Stimulated activated CD4-positive, alpha-beta T cell treated with anti-CD3 and anti-CD28 coated beads, TNF-alpha, amount 100 ng/mL, for 48 hours (primary cell): ENCODE results near the gene SLC38A10.
"Not testable (repeated sequence)": the region's sequence is repeated elsewhere in the genome, so short reads cannot be mapped to it uniquely, and the experiment has no call there.

Source experiments
- DNase-seq, 3 donors: peaks; one replicate each; pipeline ENCODE4 v3.0.0-alpha.2; 2020; ENCODE audit warnings: low read depth in 3 of 3

The SLC38A10 gene

DNA sequence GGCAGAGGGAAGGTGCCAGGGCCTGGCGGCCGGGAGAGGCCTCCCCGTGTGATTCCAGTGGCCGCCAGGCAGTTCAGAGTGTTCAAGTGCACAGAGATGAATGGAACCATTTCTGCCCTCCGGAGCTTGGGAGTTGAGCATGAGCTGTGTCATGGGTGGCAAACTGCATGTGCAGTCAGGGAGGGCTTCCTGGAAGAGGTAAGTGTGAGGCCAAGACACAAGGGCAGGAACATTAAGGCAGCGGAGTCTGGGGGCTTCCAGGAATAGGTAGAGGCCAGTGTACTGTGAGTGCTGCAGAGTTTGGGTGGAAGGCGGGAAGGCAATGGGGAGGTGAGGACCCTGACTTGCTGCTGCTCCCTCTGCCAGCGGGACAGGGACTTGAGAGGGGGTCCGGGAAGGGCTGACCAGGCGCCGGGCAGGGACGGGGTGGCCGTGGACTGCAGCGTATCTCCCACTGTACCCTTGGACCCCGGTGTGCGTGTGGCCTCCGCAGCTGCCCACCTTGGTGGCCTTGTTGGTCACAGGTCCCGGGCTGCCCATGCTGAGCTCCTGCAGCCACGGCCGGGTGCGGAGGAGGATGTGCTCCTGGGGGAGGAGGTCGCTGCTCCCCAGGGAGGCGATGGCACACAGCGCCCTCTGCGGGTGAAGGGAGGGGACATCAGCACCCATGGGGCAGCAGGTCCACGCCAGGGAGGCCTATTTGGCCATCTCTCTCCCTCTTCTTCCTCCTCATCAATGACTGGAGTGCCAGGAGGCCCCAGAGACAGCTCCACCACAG, 64.9 kb downstream of the SLC38A10 start:
- no peak for DNase-seq

DNA sequence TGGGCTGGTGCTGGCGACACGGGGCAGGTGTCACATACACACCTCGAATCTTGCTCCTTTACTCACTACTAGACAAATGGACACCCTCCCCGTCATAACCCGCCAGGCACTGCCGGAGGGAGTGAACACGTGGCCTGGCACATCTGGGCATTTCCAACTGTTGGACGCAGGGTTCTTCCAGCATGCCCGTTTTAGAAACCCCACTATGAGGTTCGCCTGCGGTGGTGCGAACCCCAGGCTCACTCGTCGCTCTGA, 65.5 kb downstream of the SLC38A10 start:
- no peak for DNase-seq

DNA sequence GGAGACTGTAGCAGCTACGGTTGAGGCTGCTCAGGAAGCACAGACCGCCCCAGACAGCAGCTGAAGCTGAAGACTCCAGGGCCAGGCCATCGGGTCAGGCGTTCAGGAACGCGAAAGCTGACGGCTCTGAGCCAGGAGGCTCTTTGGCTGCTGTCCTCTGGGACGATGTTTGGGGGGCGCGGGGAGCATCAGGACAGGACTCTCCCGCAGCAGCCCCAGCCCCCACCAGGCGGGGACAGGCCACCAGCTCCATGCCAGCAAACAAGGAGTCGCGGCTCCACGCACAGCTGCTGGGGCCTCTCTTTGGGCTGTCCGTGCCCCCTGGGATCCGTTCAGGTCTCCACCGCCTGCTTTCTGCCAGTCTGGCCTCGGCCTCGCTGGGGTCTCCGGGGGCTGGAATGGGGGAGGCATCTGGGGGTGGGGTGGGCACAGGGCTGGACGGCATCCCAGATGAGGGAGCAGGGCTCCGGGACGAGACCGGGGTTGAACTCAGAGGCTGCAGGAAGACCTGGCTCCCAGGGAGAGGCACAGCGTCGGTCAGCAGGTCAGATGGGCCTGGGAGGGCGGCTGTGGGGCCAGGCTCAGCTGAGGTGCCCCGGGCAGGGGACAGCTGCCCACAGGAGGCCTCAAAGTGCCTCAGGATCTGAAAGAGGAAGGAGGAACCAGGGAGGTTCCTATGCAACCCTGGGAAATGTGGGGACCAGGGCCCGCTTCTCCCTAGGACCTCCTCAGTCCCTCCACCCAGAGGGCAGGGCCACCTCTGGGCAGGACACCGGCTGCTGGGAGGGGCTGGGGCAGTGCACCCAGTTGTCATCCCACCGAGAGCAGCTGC, 66.1 kb downstream of the SLC38A10 start:
- DNase-seq, result no peak

DNA sequence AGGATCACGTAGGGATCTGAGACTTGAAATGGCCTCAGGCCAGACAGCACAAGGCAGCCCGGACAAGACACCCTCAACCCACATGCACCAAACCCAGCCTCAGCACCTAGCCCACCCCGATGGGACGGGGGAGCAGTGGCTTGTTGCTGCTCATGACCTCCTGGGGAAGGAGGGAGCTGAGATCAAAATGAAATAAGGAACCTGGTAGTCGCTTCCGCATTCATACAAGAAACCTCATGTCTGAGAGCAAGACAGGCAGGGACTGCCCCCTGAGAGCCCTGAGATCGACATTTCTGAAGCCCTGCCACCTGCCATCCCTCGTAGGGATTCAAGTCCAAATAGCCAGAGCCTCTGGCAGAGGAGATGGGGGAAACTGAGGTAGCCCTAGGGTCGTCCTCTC, 66.7 kb downstream of the SLC38A10 start:
- DNase-seq, result no peak

DNA sequence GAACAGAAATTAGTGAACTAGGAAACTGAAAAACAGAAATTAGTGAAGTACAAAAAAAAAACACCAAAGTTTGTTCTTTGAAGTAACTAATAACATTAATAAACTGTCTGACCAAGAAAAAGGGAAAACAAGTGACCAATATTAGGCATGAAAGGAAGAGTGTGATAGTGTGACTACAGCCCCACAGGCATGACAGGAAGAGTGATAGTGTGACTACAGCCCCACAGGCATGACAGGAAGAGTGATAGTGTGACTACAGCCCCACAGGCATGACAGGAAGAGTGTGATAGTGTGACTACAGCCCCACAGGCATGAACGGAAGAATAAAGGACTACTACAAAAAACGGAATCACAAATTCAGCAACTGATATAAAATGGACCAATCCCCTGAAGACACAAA, 67.5 kb downstream of the SLC38A10 start:
- DNase-seq, result not testable (repeated sequence)

DNA sequence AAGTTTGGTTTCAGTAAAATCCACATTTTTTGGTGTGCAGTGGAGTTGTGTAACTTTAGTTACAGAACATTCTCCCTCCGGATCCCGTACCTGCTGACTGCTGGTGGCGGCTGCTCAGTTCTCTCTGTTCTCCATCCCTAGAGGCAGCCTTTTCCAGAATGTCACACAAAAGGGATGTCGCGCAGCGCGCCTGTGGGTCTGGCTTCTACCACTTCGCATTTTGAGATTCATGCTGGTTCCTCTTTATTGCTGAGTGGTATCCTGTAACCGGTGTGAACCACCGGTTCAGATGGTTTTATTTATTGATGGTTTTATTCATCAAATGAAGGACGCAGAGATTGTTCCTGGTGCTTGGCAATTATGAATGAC, 71.4 kb downstream of the SLC38A10 start:
- no peak for DNase-seq

DNA sequence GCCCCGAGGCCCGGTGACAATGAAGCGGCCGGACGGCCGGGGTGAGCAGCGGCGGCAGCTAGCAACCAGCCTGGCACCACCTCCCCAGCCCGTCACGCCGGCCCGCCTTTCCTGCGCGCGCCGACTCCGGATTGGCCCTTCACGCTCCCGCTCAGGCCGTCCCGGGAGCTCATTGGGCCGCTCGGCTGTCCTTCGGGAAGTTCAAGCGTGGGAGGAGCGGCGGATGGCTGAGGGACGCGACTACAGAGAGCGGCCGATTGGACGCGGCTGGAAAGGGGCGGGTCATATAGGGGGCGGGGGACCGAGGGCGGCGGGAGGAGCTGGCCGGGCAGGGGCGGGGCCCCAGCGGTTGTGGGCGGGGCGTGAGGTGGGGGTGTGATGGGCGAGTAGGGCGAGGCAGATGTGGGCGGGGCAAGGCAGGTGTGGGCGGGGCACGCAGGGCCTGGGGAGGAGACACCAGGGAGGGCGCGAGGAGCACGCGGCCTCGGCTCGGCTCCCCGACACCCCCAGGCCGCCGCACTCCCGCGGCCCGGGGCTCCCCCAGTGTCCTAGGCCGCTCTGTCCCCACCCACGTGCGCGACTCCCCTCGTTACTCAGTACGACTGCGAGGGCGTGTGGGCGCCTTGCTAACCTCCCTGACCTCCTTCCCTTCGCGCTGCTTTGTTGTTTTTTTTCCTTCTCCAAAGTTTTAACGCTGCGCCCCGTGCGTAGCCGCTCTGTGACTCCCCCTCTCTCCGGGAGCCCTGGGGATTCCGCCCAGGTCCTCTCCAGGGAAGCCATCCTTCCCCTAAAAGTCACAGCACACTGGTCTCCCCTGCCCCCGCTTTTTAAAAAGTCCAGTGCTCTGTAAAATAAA, 72.0 kb downstream of the SLC38A10 start, which contains the start of gene CEP131:
Gene CEP131, minus strand, starts transcription at position 60 of the 856 bp plus-strand sequence. CDS start 2,909 bp downstream, outside the sequence.
- DNase-seq, result peak; percentile 98 to 100 (median 100)

DNA sequence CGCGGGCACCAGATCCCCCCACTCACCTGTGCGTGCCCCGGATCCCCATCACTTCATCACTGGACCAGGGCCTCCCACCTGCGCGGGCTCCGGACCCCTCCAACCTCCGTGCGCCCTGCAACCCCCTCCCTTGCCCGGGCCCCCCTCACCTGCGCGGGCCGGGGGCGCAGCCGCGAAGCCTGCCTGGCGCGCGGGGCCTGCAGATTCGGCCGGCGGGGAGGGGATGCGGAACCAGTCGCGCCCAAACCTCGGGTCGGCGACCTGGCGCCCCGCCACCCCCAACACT, 72.5 kb downstream of the SLC38A10 start:
- DNase-seq, result no peak

DNA sequence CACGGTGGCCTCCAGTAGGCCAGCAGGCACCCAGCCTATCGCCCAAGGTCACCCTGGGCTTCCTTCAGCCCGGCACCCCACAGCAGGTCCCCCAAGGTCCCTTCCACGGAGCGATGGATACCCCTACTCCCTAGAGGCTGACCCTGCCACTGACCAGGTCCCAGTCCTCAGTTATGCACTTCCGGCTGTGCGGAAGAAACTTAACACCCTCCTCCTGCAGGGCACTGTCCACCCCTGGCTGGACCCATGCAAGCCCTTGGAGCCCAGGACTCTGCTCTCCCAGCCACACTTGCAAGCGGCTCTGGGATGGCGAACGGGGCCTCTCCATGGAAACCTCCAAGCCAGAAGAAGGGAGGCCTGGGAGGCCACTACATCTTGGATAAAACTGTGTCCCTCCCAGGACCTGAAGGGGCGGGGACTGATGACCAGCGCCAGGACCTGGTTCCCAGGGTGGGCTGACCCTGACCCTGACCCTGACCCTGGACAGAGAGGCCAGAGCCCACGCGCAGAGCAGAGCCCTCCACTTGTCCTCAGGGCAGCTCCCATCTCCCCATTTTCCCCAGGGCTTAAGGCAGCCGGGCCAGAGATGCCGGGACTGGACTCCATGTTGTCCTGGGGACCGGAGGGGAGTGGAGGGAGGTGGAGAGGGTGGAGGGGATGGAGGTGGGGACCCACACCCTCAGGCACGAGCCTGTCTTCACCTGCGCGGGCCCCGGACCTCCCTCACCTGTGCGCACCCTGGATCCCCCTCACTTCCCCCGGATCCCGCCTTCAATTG, 73.1 kb downstream of the SLC38A10 start:
- DNase-seq, result no peak

DNA sequence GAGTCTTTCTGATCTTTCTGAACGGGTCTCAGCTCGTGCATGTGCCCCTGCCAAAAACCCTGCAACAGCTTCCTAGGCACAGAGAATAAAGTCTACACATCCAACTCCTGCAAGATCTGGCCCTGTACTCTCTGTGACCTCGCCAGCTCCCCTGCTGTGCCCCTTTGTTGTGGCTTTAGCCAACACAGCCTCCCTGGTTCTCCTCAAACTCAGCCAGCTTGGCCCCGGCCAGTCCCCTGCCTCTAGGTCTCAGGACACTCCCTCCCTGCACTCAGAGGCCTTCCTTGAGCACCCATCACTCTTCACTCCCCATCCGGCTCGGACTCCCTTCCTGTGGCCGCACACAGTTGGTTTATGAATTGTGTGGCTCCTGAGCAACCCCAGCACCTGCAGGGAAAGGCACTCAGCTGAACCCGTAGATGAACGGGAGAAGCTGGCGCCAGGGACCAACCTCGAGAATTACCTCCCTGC, 73.7 kb downstream of the SLC38A10 start:
- no peak for DNase-seq

DNA sequence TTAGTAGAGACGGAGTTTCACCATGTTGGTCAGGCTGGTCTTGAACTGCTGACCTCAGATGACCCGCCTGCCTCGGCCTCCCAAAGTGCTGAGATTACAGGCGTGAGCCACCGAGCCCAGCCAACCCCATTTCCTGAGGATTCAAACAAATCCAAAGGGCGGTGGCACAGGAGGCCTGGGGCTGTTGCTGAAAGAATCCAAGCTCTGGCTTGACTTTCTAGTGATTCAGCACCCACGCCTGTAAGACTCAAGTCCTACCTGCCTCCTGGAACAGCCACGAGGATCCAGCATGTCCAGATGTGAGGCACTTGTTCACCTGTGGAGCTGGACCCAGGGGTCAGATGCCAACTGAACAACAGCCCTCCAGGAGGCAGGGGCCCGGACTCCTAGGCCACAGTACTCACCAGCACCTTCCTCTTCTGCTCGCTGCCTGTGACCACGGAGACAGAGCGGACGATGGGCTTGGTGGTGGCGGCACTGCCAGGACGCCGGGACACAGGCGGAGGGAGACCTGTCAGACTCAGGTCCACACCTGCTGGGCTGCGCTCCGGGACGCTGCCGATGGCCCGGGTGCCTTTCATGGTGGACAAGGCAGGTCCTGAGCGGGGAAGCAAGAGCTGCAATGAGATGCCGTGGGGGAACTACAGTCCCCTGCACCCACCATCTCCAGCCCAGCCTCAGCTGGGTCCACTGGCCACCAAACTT, 75.5 kb downstream of the SLC38A10 start:
- DNase-seq, result no peak

DNA sequence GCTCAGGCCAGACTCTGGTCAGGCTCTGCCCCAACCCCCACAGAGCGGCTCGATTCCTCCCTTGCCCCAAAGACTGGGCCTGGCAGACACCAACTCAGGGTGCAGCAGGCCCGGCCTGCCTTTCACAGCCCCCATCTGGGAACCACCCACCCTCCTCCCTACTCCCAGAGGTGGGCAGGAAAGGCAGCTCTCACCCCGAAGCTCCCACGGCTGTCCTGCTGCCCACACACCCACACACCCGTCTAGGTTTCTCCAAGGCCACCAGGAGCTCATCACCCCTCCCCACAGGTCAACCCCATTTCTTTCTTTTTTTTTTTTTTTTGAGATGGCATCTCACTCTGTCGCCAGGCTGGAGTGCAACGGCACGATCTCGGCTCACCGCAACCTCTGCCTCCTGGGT, 76.1 kb downstream of the SLC38A10 start:
- DNase-seq, result no peak

DNA sequence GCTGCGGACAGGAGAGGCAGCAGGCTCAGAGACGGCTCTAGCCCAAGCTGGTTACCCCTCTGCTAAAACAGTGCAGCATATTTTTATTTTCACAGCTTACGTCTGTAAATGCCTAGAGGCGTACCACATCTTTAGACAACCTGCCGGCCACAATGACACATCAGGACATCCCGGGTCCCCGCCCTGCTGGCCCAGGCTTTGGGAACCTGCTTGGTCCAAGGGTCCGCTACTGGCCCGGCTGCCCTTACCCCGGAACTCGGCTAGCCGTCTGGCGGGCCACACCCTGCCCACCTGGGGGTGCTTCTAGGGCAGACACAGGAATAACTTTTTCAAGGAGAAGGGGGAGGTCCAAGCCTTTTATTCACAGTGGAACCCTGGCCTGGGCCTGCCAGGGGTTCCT, 76.6 kb downstream of the SLC38A10 start:
- no peak for DNase-seq

DNA sequence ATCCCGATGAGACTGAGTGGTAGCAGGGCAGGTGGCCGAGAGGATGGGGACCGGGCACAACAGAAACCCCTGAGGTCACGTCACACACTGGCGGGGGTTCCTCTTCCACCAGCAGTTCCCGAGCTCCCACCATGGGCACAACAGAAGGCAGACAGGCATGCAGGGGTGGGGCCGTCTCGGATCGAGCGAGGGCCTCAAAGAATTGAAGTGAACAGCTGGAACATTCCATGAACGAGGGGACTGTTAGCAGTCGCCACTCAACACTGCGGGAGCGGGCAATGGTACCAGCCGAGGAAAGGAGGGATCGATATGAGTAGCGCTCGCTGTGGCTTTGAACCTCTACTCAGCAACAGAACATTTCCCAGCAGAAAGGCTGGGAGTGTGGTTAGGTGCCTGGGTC, 77.6 kb downstream of the SLC38A10 start:
- DNase-seq, result no peak

DNA sequence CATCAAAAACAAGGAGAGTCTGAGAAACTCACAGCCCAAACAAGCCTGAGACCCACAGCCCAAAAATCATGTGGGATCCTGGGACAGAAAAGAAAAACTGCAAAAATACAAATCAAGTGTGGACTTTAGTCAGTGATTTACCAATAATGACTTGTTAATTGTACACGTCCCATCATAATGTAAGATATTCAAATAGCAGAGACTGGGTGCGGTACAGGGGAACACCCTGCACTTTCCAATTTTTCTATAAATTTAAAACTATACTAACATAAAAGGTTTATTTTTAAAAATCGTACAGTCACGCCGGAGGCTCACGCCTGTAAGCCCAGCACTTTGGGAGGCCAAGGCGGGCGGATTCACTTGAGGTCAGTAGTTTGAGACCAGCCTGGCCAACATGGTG, 81.1 kb downstream of the SLC38A10 start:
- DNase-seq, result no peak

DNA sequence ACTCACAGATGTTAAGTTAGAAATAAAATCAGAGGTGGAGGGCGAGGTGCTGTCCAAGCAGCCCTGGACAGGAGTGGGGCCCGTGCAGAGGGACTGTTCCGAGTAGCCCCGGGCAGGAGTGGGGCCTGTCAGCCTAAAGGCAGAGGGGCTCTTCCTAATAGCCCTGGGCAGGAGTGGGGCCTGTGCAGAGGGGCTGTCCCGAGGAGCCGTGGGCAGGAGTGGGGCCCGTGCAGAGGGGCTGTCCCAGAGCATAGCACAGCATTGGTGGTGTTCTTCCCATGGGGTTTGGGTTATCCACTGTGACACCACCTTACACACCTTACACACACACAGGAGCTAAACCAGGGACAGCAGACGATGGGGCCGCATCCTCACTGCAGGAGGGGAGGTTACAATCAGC, 82.7 kb downstream of the SLC38A10 start:
- no peak for DNase-seq

DNA sequence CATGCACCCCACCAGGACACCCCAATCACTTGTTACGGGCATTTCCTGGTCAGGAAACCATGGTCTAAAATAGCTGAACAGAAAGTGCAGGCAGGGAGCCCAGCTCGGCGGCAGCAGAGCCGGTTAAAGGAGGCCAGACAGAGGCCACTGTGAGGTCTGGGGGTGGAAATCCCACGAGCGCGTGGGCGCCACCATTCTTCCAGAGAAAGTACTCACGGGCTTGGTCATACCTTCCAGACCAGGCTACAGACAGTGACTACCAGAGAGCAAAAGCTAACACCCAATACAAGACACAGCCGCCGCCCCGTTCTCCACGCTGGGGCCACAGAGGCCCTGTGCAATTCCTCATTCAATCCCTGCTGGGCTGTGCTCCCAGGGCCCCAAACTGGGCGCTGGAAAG, 84.2 kb downstream of the SLC38A10 start:
- DNase-seq, result no peak

DNA sequence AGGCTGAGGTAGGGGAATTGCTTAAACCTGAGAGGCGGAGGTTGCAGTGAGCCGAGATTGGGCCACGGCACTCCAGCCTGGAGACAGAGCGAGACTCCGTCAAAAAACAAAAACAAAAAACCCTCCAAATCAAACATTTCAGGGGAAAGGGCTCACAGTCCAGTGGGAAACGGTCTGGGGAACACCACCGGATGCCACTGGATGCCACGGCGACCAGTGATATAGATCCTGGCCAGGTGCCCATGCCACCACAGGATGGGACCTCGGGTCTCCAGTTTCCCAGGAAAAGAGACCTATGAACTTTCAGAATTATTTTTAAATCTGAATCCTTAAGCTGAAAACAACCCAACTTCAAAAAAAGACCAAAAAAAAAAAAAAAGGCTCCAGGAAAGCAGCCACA, 84.6 kb downstream of the SLC38A10 start:
- DNase-seq, result no peak

DNA sequence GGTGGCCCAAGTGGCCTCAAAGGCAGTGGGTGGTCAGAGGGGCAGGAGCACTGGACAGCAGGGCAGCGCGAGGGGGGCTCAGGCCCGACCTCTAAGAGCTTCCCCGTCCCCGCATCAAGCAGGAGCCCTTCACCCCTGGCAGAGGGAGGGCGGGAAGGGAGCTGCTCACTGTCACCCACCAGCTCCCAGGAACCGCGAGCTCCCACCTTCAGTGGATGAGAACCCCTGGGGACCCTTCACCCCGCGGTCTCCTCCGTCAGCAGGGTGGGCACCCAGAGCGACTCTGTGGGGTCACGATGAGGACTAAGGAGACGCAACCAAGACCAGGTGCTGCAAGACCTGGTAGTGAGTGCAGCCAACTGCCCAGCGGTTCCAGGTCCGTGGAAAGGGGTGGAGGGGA, 86.0 kb downstream of the SLC38A10 start:
- no peak for DNase-seq

DNA sequence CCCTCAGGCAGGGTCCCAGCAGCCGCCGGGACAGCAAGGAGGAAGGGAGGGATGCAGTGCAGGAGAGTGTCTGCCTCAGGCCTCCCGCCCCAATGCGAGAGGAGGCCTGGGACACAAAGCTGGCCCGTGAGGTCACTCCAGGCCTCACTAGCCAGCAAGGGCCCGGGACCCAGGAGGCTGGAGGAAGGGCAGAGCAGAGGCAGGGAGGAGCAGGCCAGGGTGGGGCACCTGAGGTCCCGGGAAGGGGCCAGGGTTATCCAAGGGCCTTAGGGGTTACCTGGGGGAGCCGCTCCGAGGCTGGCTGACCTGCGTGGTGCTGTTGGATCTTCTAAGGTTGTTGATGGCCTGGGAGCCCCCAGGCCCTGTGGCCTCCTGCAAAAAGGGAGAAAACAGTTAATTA, 86.5 kb downstream of the SLC38A10 start:
- DNase-seq, result no peak
